ENCODE data around the gene MAPRE3.
A peak's percentile ranks its signal among the peaks of the same experiment; 100 is the strongest.
"Not testable (repeated sequence)": the region's sequence is repeated elsewhere in the genome, so short reads cannot be mapped to it uniquely, and the experiment has no call there.

MAPRE3 gene

DNA sequence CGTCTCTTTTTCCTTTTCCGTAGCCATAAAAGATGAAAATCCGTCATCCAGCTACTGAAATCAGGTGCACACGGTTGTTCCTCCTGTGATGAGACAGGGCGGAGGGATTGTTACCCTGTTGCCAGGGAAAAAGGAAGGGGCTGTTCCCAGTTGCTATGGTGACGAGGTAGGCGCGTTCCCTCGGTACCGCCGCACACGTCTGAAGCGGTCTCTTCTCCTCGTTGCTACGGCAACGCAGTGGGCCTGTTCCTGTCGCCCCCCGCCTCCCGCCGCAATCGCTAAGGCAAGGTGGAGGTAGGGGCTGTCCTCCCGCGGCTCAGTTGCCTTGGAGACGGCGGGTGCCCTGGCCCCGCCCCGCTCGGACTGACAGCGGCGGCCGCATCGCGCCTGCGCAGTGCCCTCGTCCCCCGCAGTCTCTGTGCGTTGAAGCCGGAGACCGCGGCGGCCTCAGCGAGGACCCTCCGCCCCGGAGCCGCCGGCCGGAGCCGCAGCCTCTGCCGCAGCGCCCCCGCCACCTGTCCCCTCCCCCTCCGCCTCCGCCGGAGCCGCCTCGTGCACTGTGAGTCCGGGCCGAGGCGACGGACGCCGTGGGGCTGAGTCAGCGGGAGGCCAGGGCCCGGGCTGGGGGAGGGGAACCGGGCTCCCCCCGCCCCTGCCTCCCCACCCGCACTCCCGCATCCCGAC lies at the start of gene MAPRE3:
Gene MAPRE3, plus strand, starts transcription at position 394 of the 684 bp plus-strand sequence. CDS start 51,582 bp downstream, outside the sequence.
- DNase-seq = peak; percentile 91

DNA sequence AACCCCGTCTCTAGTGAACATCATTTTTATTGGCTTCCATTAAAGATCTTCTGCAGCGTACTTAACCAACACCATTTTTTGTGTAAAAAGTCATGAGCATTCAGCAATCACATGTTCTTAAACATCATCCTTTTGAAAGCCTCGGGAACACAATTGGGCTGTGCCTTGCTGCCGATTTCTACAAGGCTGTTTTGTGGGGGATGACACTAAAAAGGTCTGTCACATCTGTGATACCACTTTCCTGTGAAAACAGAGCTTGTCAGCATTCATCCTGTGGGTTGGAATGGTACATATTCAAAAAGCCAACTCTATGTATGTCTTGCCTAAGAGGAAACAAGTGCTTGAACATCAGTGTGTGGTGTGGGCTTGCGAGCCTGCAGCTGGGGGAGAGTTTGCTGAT lies 49.1 kb upstream of the MAPRE3 start:
- no peak for DNase-seq

DNA sequence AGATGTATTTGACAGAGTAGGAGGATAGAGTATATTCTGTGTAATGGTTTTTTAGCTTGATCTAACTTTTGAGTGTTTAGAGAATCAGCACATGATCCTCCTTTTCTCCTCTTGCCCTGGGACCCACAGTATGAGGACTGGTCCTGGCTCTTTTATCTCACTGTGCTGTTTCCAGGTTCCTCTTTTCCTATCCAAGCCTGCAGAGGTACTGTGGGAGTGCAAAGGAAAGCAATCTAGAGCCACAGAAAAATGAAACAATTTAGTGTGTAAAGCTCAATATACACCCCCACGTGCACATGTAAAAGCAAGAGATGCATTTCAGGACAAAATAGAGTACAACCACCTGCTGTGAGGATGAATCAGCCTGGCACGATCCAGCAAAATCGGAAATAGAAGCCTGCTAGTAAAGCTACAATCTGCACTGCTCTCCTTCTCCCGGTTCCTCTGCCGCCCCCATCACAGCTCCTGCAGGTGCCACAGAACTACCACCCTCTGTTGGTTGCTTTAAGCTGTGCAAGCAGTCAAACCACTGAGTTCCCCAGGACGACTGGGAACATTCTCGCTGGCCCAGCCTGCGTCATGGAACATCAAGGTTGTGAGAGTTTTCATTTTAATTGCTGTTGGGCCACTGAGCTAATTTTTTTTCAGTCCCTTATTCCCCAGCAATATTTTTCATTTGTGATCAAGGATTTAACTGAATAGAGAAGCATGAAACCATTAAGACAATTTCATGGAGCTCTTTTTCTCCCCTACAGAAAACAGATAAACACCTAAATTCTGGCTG lies 47.8 kb upstream of the MAPRE3 start:
- peak; percentile 63 for DNase-seq

DNA sequence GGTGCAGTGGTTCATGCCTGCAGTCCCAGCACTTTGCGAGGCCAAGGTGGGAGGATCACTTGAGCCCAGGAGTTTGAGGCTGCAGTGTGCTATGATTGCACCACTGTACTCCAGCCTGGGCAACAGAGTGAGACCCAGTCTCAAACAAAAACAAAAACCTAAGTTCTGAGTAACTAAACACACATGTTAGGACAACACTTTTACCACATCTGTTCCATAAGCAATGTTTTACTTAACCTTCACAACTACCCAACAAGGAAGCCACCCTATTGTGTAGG lies 47.3 kb upstream of the MAPRE3 start:
- DNase-seq = not testable (repeated sequence)

DNA sequence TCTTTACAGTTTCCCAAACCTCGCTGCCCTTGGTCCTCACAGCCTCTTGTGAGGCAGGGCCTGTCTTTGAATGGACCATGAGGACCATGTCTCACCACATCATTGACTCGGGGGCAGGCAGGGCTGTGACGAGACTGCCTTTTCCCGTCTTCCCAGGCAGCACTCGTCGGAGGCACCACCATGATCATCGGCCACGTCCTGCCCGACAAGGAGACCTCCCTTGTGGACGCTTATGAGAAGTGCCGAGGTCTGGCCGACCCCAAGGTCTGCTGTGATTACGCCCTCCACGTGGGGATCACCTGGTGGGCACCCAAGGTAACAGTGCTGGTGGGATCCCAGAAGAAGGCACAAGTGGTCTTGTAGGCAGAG lies 45.7 kb upstream of the MAPRE3 start:
- peak; percentile 43 for DNase-seq

DNA sequence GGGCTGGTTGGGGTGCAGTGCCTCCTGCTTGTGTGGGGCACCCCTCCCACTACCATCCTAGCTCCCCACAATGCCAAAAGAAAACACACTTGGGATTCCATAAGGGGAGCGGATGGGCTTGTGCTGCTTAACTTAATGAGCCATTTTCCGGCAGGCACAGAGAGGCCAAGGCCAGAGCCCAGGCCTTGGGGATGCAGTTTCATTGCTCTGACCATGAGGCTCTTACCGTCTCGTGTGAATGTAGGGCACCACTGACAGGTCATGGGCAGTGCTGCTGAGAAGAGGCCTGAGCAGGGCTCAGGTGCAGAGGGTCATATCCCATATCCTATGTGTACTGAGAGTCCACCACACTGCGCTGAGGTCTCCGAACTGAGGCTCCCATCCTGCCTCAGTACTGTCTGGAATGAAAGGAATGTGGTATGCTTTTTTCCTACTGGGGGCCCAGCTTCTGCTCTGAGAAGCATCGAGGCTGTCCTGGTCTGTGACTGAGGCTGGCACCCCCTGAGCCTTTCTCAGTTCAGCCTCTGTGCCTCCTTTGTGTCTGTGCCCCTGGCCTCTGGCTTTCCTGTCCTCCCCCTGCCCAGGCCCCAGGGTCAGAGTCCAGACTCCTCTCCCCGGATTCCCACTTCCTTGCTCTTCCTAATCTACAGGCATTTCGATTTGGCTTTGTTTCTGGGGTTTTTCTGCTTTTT lies 45.2 kb upstream of the MAPRE3 start:
- peak; percentile 11 for DNase-seq

DNA sequence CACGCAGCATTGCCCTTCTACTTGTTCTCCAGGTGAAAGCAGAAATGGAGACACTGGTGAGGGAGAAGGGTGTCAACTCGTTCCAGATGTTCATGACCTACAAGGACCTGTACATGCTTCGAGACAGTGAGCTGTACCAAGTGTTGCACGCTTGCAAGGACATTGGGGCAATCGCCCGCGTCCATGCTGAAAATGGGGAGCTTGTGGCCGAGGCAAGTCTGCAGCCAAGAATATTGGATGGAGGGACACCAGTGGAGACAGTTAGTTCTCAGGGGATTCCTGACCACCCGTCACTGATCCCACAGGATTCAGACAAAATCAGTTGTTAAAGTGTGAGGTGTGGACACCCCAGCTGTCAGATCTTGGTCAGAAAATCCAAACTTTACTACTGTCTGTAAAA lies 43.2 kb upstream of the MAPRE3 start:
- peak; percentile 26 for DNase-seq

DNA sequence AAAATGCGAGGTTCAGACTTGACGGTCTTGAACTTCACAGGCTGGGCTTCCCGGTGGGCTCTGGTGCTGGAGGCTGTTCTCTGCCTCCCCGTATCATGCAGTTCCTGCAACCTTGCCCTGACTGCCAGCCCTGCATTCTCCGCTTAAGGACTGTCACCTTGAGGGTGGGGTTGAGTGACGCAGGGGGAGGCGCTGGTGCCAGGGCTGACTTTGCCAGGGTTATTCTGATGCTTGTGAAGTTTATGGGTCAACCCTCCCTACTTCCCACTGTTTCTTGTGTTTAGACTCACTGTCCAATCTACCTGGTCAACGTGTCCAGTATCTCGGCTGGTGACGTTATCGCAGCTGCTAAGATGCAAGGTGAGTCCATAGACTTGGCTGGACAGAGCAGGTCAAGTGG lies 37.5 kb upstream of the MAPRE3 start:
- no peak for DNase-seq

DNA sequence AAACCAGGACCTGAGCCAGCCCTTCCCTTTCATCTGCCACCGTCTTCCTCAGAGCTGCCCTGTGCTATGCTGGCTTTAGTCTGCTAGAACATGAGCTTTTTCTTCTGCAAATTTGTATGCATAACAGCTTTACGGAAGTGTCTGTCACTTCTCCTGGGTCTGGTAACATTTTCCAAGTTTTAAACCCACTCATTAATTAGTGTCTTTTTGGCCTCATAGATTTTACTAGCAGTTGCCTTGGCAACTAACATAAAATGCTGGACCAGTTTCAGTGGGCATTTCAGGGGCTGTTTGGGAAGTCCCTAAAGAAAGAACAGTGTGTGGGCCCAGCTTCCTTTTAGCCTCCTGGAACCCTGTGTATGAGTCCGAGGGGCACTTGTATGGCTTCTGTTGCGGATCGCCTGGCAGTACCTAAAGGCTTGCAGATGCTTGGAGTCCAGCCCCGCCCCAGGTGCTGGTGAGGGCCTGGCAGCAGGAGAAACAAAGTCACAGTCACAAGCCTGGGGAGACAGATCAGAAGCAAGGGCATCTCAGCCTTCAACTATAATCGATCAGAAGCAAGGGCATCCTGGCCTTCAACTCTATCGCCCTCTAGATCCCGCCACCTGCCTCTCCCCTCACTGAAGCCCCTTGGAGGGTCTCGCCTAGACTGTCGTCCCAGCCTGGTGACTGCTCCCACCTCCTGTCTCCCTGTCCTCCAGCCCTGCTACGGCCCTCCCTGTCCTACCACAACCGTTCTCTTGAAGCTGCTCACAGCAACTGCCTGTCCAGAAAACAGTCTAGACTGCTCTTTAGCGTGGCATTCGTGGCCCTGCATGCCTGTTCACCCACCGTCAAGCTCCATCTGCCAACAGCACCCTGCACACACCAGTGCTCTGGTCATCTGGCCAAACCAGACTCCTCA lies 36.8 kb upstream of the MAPRE3 start:
- DNase-seq = no peak

DNA sequence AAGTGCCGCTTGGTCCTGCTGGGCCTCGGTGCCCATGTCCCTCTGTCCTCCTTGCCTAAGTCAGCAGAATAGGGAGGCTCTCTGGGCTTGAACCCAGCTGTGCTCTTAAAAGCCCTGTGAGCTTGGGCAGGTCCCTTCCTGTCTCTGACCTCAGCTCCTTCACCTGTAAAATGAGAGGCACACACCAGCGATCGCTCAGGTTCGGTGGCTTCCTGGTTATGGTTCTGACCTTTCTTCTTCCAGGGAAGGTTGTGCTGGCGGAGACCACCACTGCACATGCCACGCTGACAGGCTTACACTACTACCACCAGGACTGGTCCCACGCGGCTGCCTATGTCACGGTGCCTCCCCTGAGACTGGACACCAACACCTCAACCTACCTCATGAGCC lies 36.1 kb upstream of the MAPRE3 start:
- no peak for DNase-seq

DNA sequence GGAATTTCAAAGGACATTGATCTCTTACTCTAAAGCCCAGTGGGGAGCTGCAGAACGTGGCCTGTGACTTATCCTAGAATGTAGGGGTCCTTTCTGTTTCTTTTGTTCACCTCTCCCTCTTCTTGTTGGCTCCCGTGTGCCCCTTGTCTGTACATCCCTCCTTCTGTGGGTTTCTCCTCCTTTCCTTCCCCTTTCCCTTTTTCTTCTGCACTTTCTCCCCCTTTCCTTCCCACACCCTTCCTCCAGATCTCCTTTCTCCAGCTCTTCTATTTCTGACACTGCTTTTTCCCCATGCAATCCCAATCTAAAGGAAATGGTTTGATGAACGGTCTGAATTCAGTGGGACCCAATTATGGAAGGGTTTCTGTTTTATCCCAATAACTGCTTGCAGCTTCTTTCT lies 35.5 kb upstream of the MAPRE3 start:
- DNase-seq = no peak

DNA sequence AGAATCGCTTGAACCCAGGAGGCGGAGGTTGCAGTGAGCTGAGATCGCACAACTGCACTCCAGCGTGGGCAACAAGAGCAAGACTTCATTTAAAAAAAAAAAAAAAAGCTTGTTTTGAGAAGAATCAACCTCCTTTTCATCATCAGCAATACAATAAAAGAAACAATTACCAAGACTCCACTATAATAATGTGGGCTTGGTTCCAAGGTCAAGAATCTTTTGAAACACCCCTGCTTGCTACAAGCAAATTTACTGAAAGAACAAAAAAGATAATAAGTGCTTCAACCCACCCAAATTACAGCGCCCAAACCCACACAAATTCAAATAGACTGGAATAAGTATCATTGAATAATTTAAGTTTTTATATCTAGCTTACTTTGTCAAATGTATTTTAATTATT lies 33.6 kb upstream of the MAPRE3 start:
- no peak for DNase-seq

DNA sequence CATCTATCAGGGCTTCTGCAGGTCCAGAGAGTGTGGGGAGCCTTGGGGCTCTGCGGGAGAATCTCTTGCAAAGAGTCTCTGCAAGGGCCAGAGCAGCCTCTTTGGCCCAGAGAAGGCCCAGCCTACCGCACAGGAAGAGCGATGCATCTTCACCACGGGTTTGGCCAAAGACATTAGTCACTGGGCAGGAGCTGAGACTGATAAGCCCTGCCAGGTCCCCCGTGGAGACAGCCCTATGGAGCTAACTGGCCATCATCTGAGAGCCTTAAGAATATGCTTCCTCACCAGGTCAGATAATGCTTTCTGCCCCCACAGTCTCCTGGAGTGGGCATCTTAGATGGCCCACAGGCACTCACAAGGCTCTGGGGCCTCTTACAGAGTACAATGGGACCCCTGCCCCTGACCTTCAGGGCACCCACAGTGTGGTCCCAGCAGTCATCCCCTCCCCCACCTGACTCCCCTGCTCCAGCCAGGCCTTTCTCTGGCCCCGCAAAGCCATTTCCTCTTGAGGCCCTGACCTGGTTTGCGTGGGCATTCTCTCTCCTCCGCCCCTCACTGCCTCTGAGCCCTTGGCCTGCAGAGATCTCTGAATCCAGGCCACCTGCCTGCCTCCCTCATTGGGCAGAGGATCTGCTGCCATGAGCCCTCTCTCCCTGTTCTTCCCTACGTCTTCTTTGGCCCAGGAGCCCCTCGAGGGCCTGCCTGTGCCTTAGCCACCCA lies 31.9 kb upstream of the MAPRE3 start:
- no peak for DNase-seq

DNA sequence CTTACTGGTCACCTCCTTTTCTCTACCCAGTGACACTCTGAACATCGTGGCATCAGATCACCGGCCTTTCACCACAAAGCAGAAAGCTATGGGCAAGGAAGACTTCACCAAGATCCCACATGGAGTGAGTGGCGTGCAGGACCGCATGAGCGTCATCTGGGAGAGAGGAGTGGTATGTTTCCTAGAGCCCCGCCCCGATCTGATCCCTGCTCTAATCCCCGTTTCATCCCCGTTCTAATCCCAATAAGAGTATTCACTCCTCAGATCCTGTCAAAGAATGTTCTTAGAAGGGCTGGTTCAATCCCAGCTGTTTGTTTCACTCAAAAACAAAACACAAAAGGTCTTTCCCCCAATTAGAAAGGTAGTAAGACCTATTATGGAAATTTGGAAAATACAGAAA lies 30.4 kb upstream of the MAPRE3 start:
- DNase-seq = no peak

DNA sequence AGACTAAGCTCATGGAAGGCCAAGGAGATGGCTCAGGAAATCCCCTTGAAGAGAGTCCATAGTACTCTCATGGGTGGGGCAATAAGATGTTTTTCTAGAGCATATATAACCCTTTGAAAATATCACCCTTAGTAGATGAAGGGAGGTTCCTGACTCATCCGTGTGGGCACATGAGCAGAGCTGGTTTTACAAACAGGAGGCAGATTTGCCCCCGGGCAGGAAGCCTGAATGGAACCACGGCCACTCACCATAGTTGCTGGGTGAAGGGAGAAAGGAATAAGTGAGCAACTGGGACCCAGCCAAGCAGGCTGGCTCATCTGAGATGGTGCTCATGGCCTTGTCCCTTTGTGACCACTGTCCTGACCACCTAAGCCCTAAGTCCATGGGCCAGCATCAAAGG lies 29.0 kb upstream of the MAPRE3 start:
- no peak for DNase-seq

DNA sequence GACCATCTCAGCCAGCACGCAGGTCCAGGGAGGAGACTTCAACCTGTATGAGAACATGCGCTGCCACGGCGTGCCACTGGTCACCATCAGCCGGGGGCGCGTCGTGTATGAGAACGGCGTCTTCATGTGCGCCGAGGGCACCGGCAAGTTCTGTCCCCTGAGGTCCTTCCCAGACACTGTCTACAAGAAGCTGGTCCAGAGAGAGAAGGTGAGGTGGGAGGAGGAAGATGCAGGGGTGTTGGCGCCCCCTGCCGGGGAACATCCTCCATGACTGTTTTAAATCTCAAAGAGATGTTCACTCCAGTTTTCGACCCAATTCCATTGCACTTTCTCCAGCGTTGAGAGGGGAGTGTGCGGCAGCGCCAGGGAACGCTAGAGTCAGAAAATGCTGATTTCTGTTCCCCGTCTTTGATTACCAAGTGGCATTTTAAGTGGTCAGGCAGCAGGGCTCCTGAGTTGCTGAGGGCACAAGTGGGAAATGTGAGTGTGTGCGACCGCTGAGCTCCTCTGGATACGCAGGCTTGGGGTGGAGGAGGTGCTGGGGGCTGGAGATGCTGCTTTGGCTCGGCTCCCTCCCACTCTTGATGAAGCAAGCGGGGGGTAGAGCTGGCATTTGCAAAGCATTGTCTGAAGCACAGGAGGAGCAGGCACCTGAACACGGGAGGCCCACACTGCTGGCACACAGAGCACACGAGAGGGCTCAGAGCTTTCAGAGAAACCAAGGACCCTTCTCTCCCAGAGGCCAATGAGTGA lies 27.7 kb upstream of the MAPRE3 start:
- peak; percentile 87 for DNase-seq

DNA sequence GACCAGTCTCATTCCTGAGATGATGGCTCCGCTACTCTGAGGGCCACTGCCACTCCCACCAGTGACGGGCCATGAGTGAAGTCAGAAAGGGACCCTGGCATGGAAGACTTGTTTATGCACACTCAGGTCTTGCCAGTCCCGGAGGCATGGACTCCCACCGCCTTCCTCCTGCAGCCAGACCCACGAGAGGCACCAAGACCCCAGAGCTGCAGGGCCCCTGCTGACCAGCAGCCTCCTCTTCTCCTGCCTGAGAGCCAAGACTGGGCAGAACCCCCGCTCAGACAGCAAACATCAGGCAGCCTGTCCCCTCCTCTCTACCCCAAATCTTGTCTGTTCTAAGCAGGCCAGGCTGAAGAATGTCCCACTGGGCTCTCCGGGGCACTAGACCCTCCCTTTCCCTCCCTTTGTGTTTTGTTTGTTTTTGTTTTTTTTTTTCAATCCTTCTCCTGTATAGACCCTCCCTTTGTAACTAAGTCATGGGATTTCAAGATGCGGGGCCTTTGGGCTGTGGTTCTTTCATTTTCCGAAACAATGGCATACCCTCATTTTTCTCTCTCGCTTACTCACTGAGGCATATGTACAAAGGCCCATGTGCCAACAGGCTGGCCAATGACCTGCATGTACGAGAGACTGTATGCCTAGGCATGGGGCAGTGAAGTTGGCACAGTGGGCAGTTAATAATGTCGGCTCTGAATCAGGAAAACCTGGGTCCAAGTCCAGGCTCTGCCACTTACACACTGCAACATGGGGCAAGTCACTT lies 24.3 kb upstream of the MAPRE3 start:
- no peak for DNase-seq

DNA sequence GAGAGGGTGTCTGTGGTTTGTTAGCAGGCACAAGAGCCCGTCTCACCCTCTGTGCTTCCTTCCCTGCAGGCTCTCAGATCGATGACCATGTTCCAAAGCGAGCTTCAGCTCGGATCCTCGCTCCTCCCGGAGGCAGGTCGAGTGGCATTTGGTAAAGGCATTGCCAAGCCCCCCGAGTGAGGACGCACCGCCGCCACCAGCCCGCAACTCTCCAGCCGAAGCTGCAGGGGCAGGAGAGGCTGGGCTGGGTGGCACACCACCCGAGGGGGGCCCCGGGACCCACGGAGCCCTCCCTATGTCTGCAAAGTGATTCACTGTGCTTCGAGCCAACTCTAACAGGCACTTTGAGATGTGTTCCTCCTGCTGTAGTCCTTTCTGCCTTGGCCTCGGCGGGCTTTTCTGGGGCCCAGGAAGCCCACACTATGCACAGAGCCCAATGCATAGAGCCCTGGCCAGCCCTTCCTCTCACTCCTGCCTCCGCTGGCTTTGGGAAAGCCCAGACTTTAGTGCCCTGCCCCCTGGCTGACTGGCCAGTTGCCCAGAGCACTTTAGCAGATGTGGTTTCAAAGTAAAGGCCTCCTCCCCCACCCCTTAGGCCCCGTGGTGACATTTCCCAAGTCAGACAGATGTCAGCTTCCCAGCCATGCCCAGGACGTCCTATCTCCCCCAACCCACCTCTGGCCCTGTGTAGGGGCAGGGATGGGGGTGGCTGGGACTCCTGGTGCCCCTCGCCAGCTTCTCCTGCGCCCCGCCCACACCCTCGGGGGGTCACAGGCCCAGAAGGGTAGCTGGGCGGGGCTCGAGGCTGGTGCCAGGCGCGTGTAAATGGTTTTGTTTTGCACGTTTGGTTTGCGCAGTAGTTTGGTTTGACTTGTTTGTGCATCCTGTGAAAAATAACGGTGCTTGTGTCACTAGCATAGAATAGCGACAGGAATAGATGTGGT lies 23.3 kb upstream of the MAPRE3 start:
- no peak for DNase-seq

DNA sequence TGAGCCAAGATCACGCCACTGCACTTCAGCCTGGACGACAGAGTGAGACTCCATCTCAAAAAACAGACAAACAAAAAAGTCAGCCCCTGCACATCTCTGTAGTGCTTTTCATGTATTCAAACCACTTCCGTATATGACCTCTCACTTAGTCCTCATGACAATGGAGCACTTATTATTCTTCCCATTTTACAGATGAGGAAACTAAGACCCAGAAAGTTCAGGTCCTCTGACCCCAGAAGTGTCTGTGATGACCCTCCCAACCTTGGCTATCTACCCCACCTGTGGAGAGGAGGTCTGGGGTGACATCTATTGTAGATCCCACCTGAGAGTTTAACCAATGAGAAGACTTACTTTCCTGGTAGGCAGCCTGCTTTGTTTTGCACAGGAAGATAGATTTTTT lies 21.6 kb upstream of the MAPRE3 start:
- no peak for DNase-seq

DNA sequence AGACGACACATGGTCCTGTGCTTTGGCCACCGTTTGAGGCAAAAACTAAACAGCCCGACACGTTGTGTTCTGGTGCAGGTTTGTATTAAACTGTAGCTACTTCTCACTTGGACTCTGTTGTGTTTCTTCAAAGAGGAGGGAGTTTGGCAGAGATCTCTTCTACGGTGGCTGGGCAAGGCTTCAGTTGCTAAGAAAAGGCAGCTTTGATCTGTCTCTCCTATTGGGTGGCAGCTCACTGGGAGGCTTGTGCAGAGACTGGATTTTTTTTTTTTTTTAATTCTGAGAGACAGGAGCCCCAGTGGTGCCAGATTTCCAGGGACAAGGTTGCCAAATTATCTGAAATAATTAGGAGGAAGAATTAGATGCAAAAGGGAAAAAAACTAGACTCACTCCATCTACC lies 20.2 kb upstream of the MAPRE3 start:
- DNase-seq = no peak

All from activated CD8-positive, alpha-beta memory T cell treated with anti-CD3 and anti-CD28 coated beads for 24 hours (primary cell).